Measurements from ENCODE around the gene NDUFB7.

GRCh38 chr19:14553939-14554243 is 18.0 kb downstream of the NDUFB7 start:
- TF ChIP-seq POLR2A (IDR thresholded peaks at IDR 0.05; ENCODE audit: low read length) (no peak), GATA1 (IDR thresholded peaks at IDR 0.05; ENCODE audit: low read depth, low read length) (no peak)
